B cell (primary cell): ENCODE data around the gene VRK2. TPM values are rescaled to one million over a fixed set of nuclear protein-coding genes. Genes with fewer than 3 reads are reported as not detected.
A peak's percentile ranks its signal among the peaks of the same experiment; 100 is the strongest.

Source experiments
- ATAC-seq: fragments of 200-7000 bp; cut with Tn5 transposase; one replicate; pipeline ENCODE4 v1.10.0; 2021; ENCODE audit warnings: low read depth, mild to moderate bottlenecking, moderate number of reproducible peaks, moderate library complexity
- CTCF ChIA-PET: fragments of 350-600 bp; sonication (Branson Sonifier 250); formaldehyde crosslinking; loops from one replicate; lab custom pipeline; 2021; ENCODE audit warnings: antibody characterized with exemption, inconsistent platforms; lab: Charles Lee
- POLR2A ChIA-PET: fragments of 350-600 bp; sonication (Branson Sonifier 250); formaldehyde crosslinking; loops from one replicate; lab custom pipeline; 2021; ENCODE audit warnings: antibody characterized with exemption; lab: Charles Lee
- DNase-seq: peaks from one replicate; pipeline ENCODE4 v3.0.0; 2013
- H2AFZ ChIP-seq: 2 replicates; pipeline ENCODE4 v1.6.1; 2012; ENCODE audit warnings: mild to moderate bottlenecking, low read depth, low read length; ENCODE audit not compliant: insufficient read depth, poor library complexity, severe bottlenecking
- H3K27ac ChIP-seq, 2 donors: 1 replicate in 1 of 2; 2 replicates in 1 of 2; pipeline ENCODE4 v1.5.1; 2012 to 2013; ENCODE audit warnings: low read length in 2 of 2, mild to moderate bottlenecking in 2 of 2, moderate library complexity in 1 of 2
- H3K27me3 ChIP-seq, 4 experiments: fragments of 200-600 bp in 1 of 4; sonication (generic) in 1 of 4; replicated peaks in 1 of 4; 1 replicate in 2 of 4; 2 replicates in 2 of 4; pipeline versions ENCODE4 v1.6.1 to v1.7.0; 2013 to 2016; ENCODE audit warnings: low read length in 3 of 4, mild to moderate bottlenecking in 2 of 4, mixed read lengths in 1 of 4, moderate library complexity in 1 of 4; ENCODE audit not compliant: insufficient read depth in 4 of 4, control insufficient read depth in 3 of 4; ENCODE audit errors: control extremely low read depth in 1 of 4
- H3K36me3 ChIP-seq, 2 experiments: replicated peaks in 1 of 2; 1 replicate in 1 of 2; 2 replicates in 1 of 2; pipeline versions ENCODE4 v1.6.1 to v1.7.1; 2013; ENCODE audit warnings: low read length in 1 of 2; ENCODE audit not compliant: insufficient read depth in 2 of 2, control insufficient read depth in 1 of 2; ENCODE audit errors: control extremely low read depth in 1 of 2, extremely low read depth in 1 of 2
- H3K4me1 ChIP-seq, 2 donors: fragments of 200-600 bp in 1 of 2; sonication (generic) in 1 of 2; 1 replicate in 1 of 2; 2 replicates in 1 of 2; pipeline versions ENCODE4 v1.5.1 to v1.6.1; 2013 to 2017; ENCODE audit warnings: low read length in 2 of 2; ENCODE audit not compliant: control insufficient read depth in 2 of 2, insufficient read depth in 2 of 2
- H3K4me2 ChIP-seq: replicated peaks from 2 replicates; pipeline ENCODE3; 2012; ENCODE audit warnings: mild to moderate bottlenecking, low read depth, low read length; ENCODE audit not compliant: poor library complexity, severe bottlenecking
- H3K4me3 ChIP-seq, 5 experiments: fragments of 200-600 bp in 1 of 5; sonication (generic) in 1 of 5; 1 replicate in 3 of 5; 2 replicates in 2 of 5; pipeline versions ENCODE4 v1.5.1 to v1.7.0; 2011 to 2016; ENCODE audit warnings: low read length in 4 of 5, mild to moderate bottlenecking in 4 of 5, low read depth in 2 of 5, control low read depth in 1 of 5, moderate library complexity in 1 of 5; ENCODE audit not compliant: insufficient read depth in 1 of 5; ENCODE audit errors: control extremely low read depth in 1 of 5, extremely low read depth in 1 of 5
- H3K79me2 ChIP-seq: fragments of 200-600 bp; sonication (generic); one replicate; pipeline ENCODE4 v1.6.0; 2016; ENCODE audit warnings: low read length; ENCODE audit not compliant: control insufficient read depth, insufficient read depth
- H3K9ac ChIP-seq: fragments of 200-600 bp; sonication (generic); 2 replicates; pipeline ENCODE4 v1.6.1; 2017; ENCODE audit warnings: mild to moderate bottlenecking, low read length, moderate library complexity
- H3K9me3 ChIP-seq, 3 donors: one replicate each; pipeline versions ENCODE4 v1.6.1 to v1.7.1; 2013; ENCODE audit warnings: low read length in 2 of 3; ENCODE audit not compliant: control insufficient read depth in 2 of 3, insufficient read depth in 1 of 3; ENCODE audit errors: control extremely low read depth in 1 of 3
- H4K20me1 ChIP-seq: 2 replicates; pipeline ENCODE4 v1.6.0; 2012; ENCODE audit warnings: mild to moderate bottlenecking, low read length; ENCODE audit not compliant: insufficient read depth, control insufficient read depth, poor library complexity, severe bottlenecking
- H3K27ac Mint-ChIP-seq: one replicate; pipeline ENCODE4 v1.8.0; 2021; ENCODE audit warnings: mixed read lengths
- H3K27me3 Mint-ChIP-seq: one replicate; pipeline ENCODE4 v1.8.0; 2021; ENCODE audit warnings: mixed read lengths
- H3K4me1 Mint-ChIP-seq: one replicate; pipeline ENCODE4 v1.8.0; 2021; ENCODE audit warnings: mixed read lengths
- H3K4me3 Mint-ChIP-seq: one replicate; pipeline ENCODE4 v1.8.0; 2021; ENCODE audit warnings: mixed read lengths
- H3K9me3 Mint-ChIP-seq: one replicate; pipeline ENCODE4 v1.8.0; 2022; ENCODE audit warnings: mixed read lengths; ENCODE audit not compliant: insufficient read depth
- CTCF ChIP-seq: fragments of 200-600 bp; IDR thresholded peaks from one replicate; pipeline ENCODE4 v1.8.0; 2022; ENCODE audit warnings: antibody characterized with exemption, mild to moderate bottlenecking
- EZH2 ChIP-seq: IDR thresholded peaks from 2 replicates; pipeline ENCODE4 v1.6.1; 2012; ENCODE audit warnings: borderline replicate concordance, low read depth, mild to moderate bottlenecking, moderate library complexity, low read length; ENCODE audit not compliant: insufficient read depth, poor library complexity, severe bottlenecking
- WGBS: methylation state at CpG from one replicate; pipeline ENCODE4 v1.1.5; 2013; ENCODE audit warnings: missing lambda C conversion rate; ENCODE audit not compliant: insufficient coverage; 5-methylcytosine and 5-hydroxymethylcytosine counted together
- intact Hi-C: fragments of 100-400 bp; cut with micrococcal nuclease; formaldehyde crosslinking; loops from one replicate; pipeline ENCODE4 v1.10.0; 2022
- polyA plus RNA-seq: library from polyadenylated mRNA; depleted of rRNA; stranded (reverse); fragments of >200 nt; gene quantifications from 2 replicates; pipeline ENCODE4 v1.2.3, GENCODE V29; 2012
- total RNA-seq, 2 donors: library from RNA; stranded (reverse); fragments of 120-200 nt in 1 of 2; gene quantifications; 1 replicate in 1 of 2; 2 replicates in 1 of 2; pipeline versions ENCODE4 v1.2.3 to v1.2.4, GENCODE V29; 2013 to 2022

VRK2 gene
- total and polyA plus RNA-seq, 2 donors (not counting 1 experiment from before 2014, with no cell fraction given) = 10.2 to 35.5 TPM

- H3K27me3 Mint-ChIP-seq = no peaks in the 10 kb centered on the region
- Histone ChIP-seq H3K79me2 (peaks cover 4% of the 10 kb centered on the region), H3K9me3 (no peaks in the 10 kb centered on the region), H3K36me3 (peaks cover 0 to 2% of the 10 kb centered on the region in 2 experiments), H3K27me3 (no peaks in the 10 kb centered on the region), H3K27ac (no peak overlapping the region), H4K20me1 (no peaks in the 10 kb centered on the region), H3K9ac (no peak overlapping the region), H3K4me1 (peaks cover 27 to 33% of the 10 kb centered on the region in 2 donors), H3K4me3 (no peak overlapping the region), H3K4me2 (no peak overlapping the region), H2AFZ (no peak overlapping the region)
- peak overlapping the region; percentile 50 for H3K27ac Mint-ChIP-seq
- no peak for DNase-seq
- no peaks in the 10 kb centered on the region for H3K9me3 Mint-ChIP-seq
- CTCF ChIA-PET = interaction anchor here (1.2 kb wide), 1 partner anchor 16 kb away, joined by 3 read pairs; the partner anchor contains the start of gene VRK2
- ATAC-seq = no peak
- POLR2A ChIA-PET = interaction anchor here (4.1 kb wide), 1 partner anchor 16 kb away, joined by 14 read pairs; the partner anchor contains the start of gene VRK2
- intact Hi-C loops = no loop called here
- no peak overlapping the region for H3K4me3 Mint-ChIP-seq
- 89% methylated on average over 1 of the region's 1 CpG for WGBS
- TF ChIP-seq EZH2 = no peak
- no peak for TF ChIP-seq CTCF
- peaks cover 48% of the 10 kb centered on the region for H3K4me1 Mint-ChIP-seq
These were observed 15.8 kb upstream of the VRK2 start for GRCh38 chr2:58030771-58031170.

GRCh38 chr2:58032016-58032763 lies 14.4 kb upstream of the VRK2 start:
- DNase-seq (peak; percentile 78), ATAC-seq (peak; percentile 94)
- H3K36me3 ChIP-seq = peaks cover 0 to 2% of the 10 kb centered on the region in 2 experiments
- CTCF ChIA-PET = interaction anchor here (1.2 kb wide), 1 partner anchor 14 kb away, joined by 3 read pairs; the partner anchor contains the start of gene VRK2
- Mint-ChIP-seq H3K27me3 (no peaks in the 10 kb centered on the region), H3K4me1 (peaks cover 50% of the 10 kb centered on the region), H3K4me3 (peak overlapping the region; percentile 27), H3K9me3 (no peaks in the 10 kb centered on the region), H3K27ac (peak overlapping the region; percentile 74)
- TF ChIP-seq CTCF (no peak), EZH2 (no peak)
- no peaks in the 10 kb centered on the region for H3K27me3 ChIP-seq
- peak overlapping the region in 1 of 5 experiments; percentile 5 for H3K4me3 ChIP-seq
- no peaks in the 10 kb centered on the region for H3K79me2 ChIP-seq
- WGBS = 0% methylated on average over 1 of the region's 3 CpGs
- H3K27ac ChIP-seq = peak overlapping the region in 1 of 2 donors; percentile 40
- no peaks in the 10 kb centered on the region for H4K20me1 ChIP-seq
- no peak overlapping the region for H3K9ac ChIP-seq
- H3K4me2 ChIP-seq = peak overlapping the region; percentile 64
- POLR2A ChIA-PET = interaction anchor here (4.1 kb wide), 1 partner anchor 14 kb away, joined by 14 read pairs; the partner anchor contains the start of gene VRK2
- intact Hi-C loops = loop anchor here (1.0 kb wide), 2 partner anchors 8 to 14 kb away; partner anchors contain the start of gene VRK2
- H3K9me3 ChIP-seq = no peaks in the 10 kb centered on the region
- peaks cover 27 to 35% of the 10 kb centered on the region in 2 donors for H3K4me1 ChIP-seq
- H2AFZ ChIP-seq = peak overlapping the region; percentile 24
